Measurements from ENCODE around the gene NKIRAS1. TPM values are rescaled to one million over a fixed set of nuclear protein-coding genes. Genes with fewer than 3 reads are reported as not detected.

The NKIRAS1 gene
- 6.8 TPM for polyA plus RNA-seq (2013, experiment 1 of 2)
- 7.0 TPM for polyA plus RNA-seq (2013, experiment 2 of 2)

GRCh38 chr3:23916886-23917678 lies at the start of gene NKIRAS1, which contains the start of gene RPL15:
NKIRAS1 (minus strand) TSS chr3:23916990; CDS start chr3:23910904, 6,086 bp downstream.
RPL15 (plus strand) TSS chr3:23917132; CDS start chr3:23917860, 728 bp downstream.
- Histone ChIP-seq H4K91ac (ENCODE audit: low read length) (peak within 1 kb of the TSS; percentile 81), H3K9ac (ENCODE audit: low read length) (peak within 1 kb of the TSS; percentile 97), H2BK120ac (ENCODE audit: low read depth, low read length) (no peak within 1 kb of the TSS), H3K36me3 (ENCODE audit: control insufficient read depth in 1 of 2, insufficient read depth in 2 of 2, low read depth in 1 of 2, low read length in 2 of 2) (peaks cover 5 to 36% of the 10 kb centered on the region in 2 experiments), H3K4me2 (ENCODE audit: low read length, poor library complexity, severe bottlenecking) (peak within 1 kb of the TSS; percentile 90), H3K4ac (ENCODE audit: low read depth in 1 of 2, low read length in 2 of 2) (peak within 1 kb of the TSS; percentile 80 to 81), H3K14ac (ENCODE audit: low read length in 2 of 2) (peak within 1 kb of the TSS; percentile 27 to 92), H2BK12ac (ENCODE audit: low read length in 2 of 2) (peak within 1 kb of the TSS in 1 of 2 experiments; percentile 10), H3K18ac (ENCODE audit: low read depth in 1 of 2, low read length in 2 of 2) (peak within 1 kb of the TSS; percentile 90 to 96), H3K27ac (ENCODE audit: low read length, poor library complexity, severe bottlenecking) (peak within 1 kb of the TSS; percentile 76), H2AFZ (ENCODE audit: low read depth, low read length) (peak within 1 kb of the TSS; percentile 75), H3K27me3 (ENCODE audit: control insufficient read depth in 1 of 2, insufficient read depth in 1 of 2, low read length in 2 of 2) (no peaks in the 10 kb centered on the region), H3K23ac (ENCODE audit: low read length in 2 of 2) (peak within 1 kb of the TSS in 1 of 2 experiments; percentile 75), H2BK5ac (ENCODE audit: low read depth, low read length, poor library complexity, severe bottlenecking) (no peak within 1 kb of the TSS), H4K8ac (ENCODE audit: low read length) (peak within 1 kb of the TSS; percentile 77), H3K4me3 (ENCODE audit: insufficient read depth in 1 of 2, low read depth in 1 of 2, low read length in 2 of 2) (peak within 1 kb of the TSS; percentile 80 to 92), H2BK15ac (ENCODE audit: low read depth, poor library complexity, severe bottlenecking) (peak within 1 kb of the TSS; percentile 37), H3K9me3 (ENCODE audit: control insufficient read depth, low read length) (no peaks in the 10 kb centered on the region), H3K79me1 (replicated peaks; ENCODE audit: low read length, poor library complexity, severe bottlenecking) (peaks cover 10% of the 10 kb centered on the region), H2AK5ac (ENCODE audit: low read length, severe bottlenecking) (peak within 1 kb of the TSS; percentile 58), H3K4me1 (ENCODE audit: control insufficient read depth, insufficient read depth, low read depth, low read length) (no peaks in the 10 kb centered on the region)
- peak; percentile 97 for DNase-seq
- WGBS, result under 1% methylated on average over 62 of the region's 64 CpGs

GRCh38 chr3:23966328-23966727 lies 49.5 kb upstream of the NKIRAS1 start:
- WGBS, result 100% methylated on average over 1 of the region's 1 CpG
- Histone ChIP-seq H2BK5ac (ENCODE audit: low read depth, low read length, poor library complexity, severe bottlenecking) (no peak overlapping the region), H3K36me3 (ENCODE audit: control insufficient read depth in 1 of 2, insufficient read depth in 2 of 2, low read depth in 1 of 2, low read length in 2 of 2) (peaks cover 7 to 66% of the 10 kb centered on the region in 2 experiments), H3K4me3 (ENCODE audit: insufficient read depth in 1 of 2, low read depth in 1 of 2, low read length in 2 of 2) (no peak overlapping the region), H3K27ac (ENCODE audit: low read length, poor library complexity, severe bottlenecking) (no peak overlapping the region), H3K79me1 (replicated peaks; ENCODE audit: low read length, poor library complexity, severe bottlenecking) (peaks cover 9% of the 10 kb centered on the region), H3K9ac (ENCODE audit: low read length) (no peak overlapping the region), H2BK15ac (ENCODE audit: low read depth, poor library complexity, severe bottlenecking) (no peak overlapping the region), H3K4me1 (ENCODE audit: control insufficient read depth, insufficient read depth, low read depth, low read length) (peaks cover 3% of the 10 kb centered on the region), H3K9me3 (ENCODE audit: control insufficient read depth, low read length) (no peaks in the 10 kb centered on the region), H2BK12ac (ENCODE audit: low read length in 2 of 2) (no peak overlapping the region), H2BK120ac (ENCODE audit: low read depth, low read length) (no peak overlapping the region), H3K4me2 (ENCODE audit: low read length, poor library complexity, severe bottlenecking) (no peak overlapping the region), H4K8ac (ENCODE audit: low read length) (no peak overlapping the region), H2AK5ac (ENCODE audit: low read length, severe bottlenecking) (no peak overlapping the region), H4K91ac (ENCODE audit: low read length) (no peak overlapping the region), H2AFZ (ENCODE audit: low read depth, low read length) (no peak overlapping the region), H3K27me3 (ENCODE audit: control insufficient read depth in 1 of 2, insufficient read depth in 1 of 2, low read length in 2 of 2) (no peaks in the 10 kb centered on the region), H3K23ac (ENCODE audit: low read length in 2 of 2) (no peak overlapping the region), H3K14ac (ENCODE audit: low read length in 2 of 2) (no peak overlapping the region), H3K18ac (ENCODE audit: low read depth in 1 of 2, low read length in 2 of 2) (no peak overlapping the region), H3K4ac (ENCODE audit: low read depth in 1 of 2, low read length in 2 of 2) (no peak overlapping the region)
- DNase-seq, result no peak

GRCh38 chr3:23964537-23965235 lies 47.9 kb upstream of the NKIRAS1 start:
- DNase-seq, result no peak
- H3K79me1 ChIP-seq (replicated peaks; ENCODE audit: low read length, poor library complexity, severe bottlenecking), result peaks cover 9% of the 10 kb centered on the region
- H3K27me3 ChIP-seq (ENCODE audit: control insufficient read depth in 1 of 2, insufficient read depth in 1 of 2, low read length in 2 of 2), result no peaks in the 10 kb centered on the region
- no peak overlapping the region for H4K91ac ChIP-seq (ENCODE audit: low read length)
- no peak overlapping the region for H3K27ac ChIP-seq (ENCODE audit: low read length, poor library complexity, severe bottlenecking)
- peaks cover 7 to 71% of the 10 kb centered on the region in 2 experiments for H3K36me3 ChIP-seq (ENCODE audit: control insufficient read depth in 1 of 2, insufficient read depth in 2 of 2, low read depth in 1 of 2, low read length in 2 of 2)
- no peaks in the 10 kb centered on the region for H3K9me3 ChIP-seq (ENCODE audit: control insufficient read depth, low read length)
- H2AK5ac ChIP-seq (ENCODE audit: low read length, severe bottlenecking), result no peak overlapping the region
- H2AFZ ChIP-seq (ENCODE audit: low read depth, low read length), result no peak overlapping the region
- H3K14ac ChIP-seq (ENCODE audit: low read length in 2 of 2), result no peak overlapping the region
- H2BK5ac ChIP-seq (ENCODE audit: low read depth, low read length, poor library complexity, severe bottlenecking), result no peak overlapping the region
- H3K4me1 ChIP-seq (ENCODE audit: control insufficient read depth, insufficient read depth, low read depth, low read length), result peaks cover 3% of the 10 kb centered on the region
- H2BK15ac ChIP-seq (ENCODE audit: low read depth, poor library complexity, severe bottlenecking), result no peak overlapping the region
- H3K4me2 ChIP-seq (ENCODE audit: low read length, poor library complexity, severe bottlenecking), result no peak overlapping the region
- no peak overlapping the region for H2BK120ac ChIP-seq (ENCODE audit: low read depth, low read length)
- 73% methylated on average over 3 of the region's 3 CpGs for WGBS
- no peak overlapping the region for H3K4ac ChIP-seq (ENCODE audit: low read depth in 1 of 2, low read length in 2 of 2)
- no peak overlapping the region for H4K8ac ChIP-seq (ENCODE audit: low read length)
- no peak overlapping the region for H3K9ac ChIP-seq (ENCODE audit: low read length)
- H3K18ac ChIP-seq (ENCODE audit: low read depth in 1 of 2, low read length in 2 of 2), result no peak overlapping the region
- H2BK12ac ChIP-seq (ENCODE audit: low read length in 2 of 2), result no peak overlapping the region
- H3K23ac ChIP-seq (ENCODE audit: low read length in 2 of 2), result no peak overlapping the region
- no peak overlapping the region for H3K4me3 ChIP-seq (ENCODE audit: insufficient read depth in 1 of 2, low read depth in 1 of 2, low read length in 2 of 2)

- peaks cover 5 to 65% of the 10 kb centered on the region in 2 experiments for H3K36me3 ChIP-seq (ENCODE audit: control insufficient read depth in 1 of 2, insufficient read depth in 2 of 2, low read depth in 1 of 2, low read length in 2 of 2)
- H2AFZ ChIP-seq (ENCODE audit: low read depth, low read length), result no peak overlapping the region
- no peak overlapping the region for H2BK5ac ChIP-seq (ENCODE audit: low read depth, low read length, poor library complexity, severe bottlenecking)
- no peak overlapping the region for H2BK120ac ChIP-seq (ENCODE audit: low read depth, low read length)
- no peak overlapping the region for H2BK12ac ChIP-seq (ENCODE audit: low read length in 2 of 2)
- no peaks in the 10 kb centered on the region for H3K9me3 ChIP-seq (ENCODE audit: control insufficient read depth, low read length)
- H4K8ac ChIP-seq (ENCODE audit: low read length), result no peak overlapping the region
- peaks cover 4% of the 10 kb centered on the region for H3K79me1 ChIP-seq (replicated peaks; ENCODE audit: low read length, poor library complexity, severe bottlenecking)
- no peaks in the 10 kb centered on the region for H3K27me3 ChIP-seq (ENCODE audit: control insufficient read depth in 1 of 2, insufficient read depth in 1 of 2, low read length in 2 of 2)
- H3K4me1 ChIP-seq (ENCODE audit: control insufficient read depth, insufficient read depth, low read depth, low read length), result peaks cover 3% of the 10 kb centered on the region
- no peak overlapping the region for H3K4ac ChIP-seq (ENCODE audit: low read depth in 1 of 2, low read length in 2 of 2)
- no peak overlapping the region for H2BK15ac ChIP-seq (ENCODE audit: low read depth, poor library complexity, severe bottlenecking)
- H2AK5ac ChIP-seq (ENCODE audit: low read length, severe bottlenecking), result peak overlapping the region; percentile 54
- H3K4me3 ChIP-seq (ENCODE audit: insufficient read depth in 1 of 2, low read depth in 1 of 2, low read length in 2 of 2), result no peak overlapping the region
- no peak for DNase-seq
- H3K27ac ChIP-seq (ENCODE audit: low read length, poor library complexity, severe bottlenecking), result no peak overlapping the region
- H3K23ac ChIP-seq (ENCODE audit: low read length in 2 of 2), result no peak overlapping the region
- no peak overlapping the region for H3K18ac ChIP-seq (ENCODE audit: low read depth in 1 of 2, low read length in 2 of 2)
- H3K14ac ChIP-seq (ENCODE audit: low read length in 2 of 2), result no peak overlapping the region
- no peak overlapping the region for H3K4me2 ChIP-seq (ENCODE audit: low read length, poor library complexity, severe bottlenecking)
- WGBS, result 94% methylated on average over 5 of the region's 5 CpGs
- H3K9ac ChIP-seq (ENCODE audit: low read length), result no peak overlapping the region
- peak overlapping the region; percentile 34 for H4K91ac ChIP-seq (ENCODE audit: low read length)
Observed at GRCh38 chr3:23961913-23962312, 45.1 kb upstream of the NKIRAS1 start.

All from mesenchymal stem cell (in vitro differentiated cells and primary cell).